Fibroblast of peridontal ligament (primary cell): ENCODE measurements around the gene TMPRSS2.

Experiments used
- DNase-seq: peaks from one replicate; pipeline ENCODE4 v3.0.0-alpha.2; 2010; ENCODE audit errors: extremely low read depth

TMPRSS2 gene

GRCh38 chr21:41481191-41481590 is 26.8 kb downstream of the TMPRSS2 start:
- DNase-seq, result no peak

GRCh38 chr21:41480086-41480690 is 27.8 kb downstream of the TMPRSS2 start:
- DNase-seq, result no peak

- DNase-seq, result no peak
Measured at GRCh38 chr21:41479686-41480085, 28.3 kb downstream of the TMPRSS2 start.

- DNase-seq, result no peak
Measured at GRCh38 chr21:41478319-41479177, 29.4 kb downstream of the TMPRSS2 start.

GRCh38 chr21:41477641-41478318 is 30.2 kb downstream of the TMPRSS2 start:
- no peak for DNase-seq

GRCh38 chr21:41475714-41476420 is 32.1 kb downstream of the TMPRSS2 start:
- no peak for DNase-seq

- no peak for DNase-seq
Measured at GRCh38 chr21:41472753-41473548, 35.0 kb downstream of the TMPRSS2 start.

- no peak for DNase-seq
Measured at GRCh38 chr21:41470054-41470453, 37.9 kb downstream of the TMPRSS2 start.

- DNase-seq, result no peak
Measured at GRCh38 chr21:41466024-41466820, 41.7 kb downstream of the TMPRSS2 start.

- no peak for DNase-seq
Measured at GRCh38 chr21:41465176-41465781, 42.7 kb downstream of the TMPRSS2 start.

GRCh38 chr21:41460578-41461527 is 47.1 kb downstream of the TMPRSS2 start:
- DNase-seq, result peak; percentile 70

- DNase-seq, result no peak
Measured at GRCh38 chr21:41459884-41460534, 47.9 kb downstream of the TMPRSS2 start.

- no peak for DNase-seq
Measured at GRCh38 chr21:41458559-41458958, 49.4 kb downstream of the TMPRSS2 start.

GRCh38 chr21:41458121-41458520 is 49.8 kb downstream of the TMPRSS2 start:
- DNase-seq, result no peak

- DNase-seq, result no peak
Measured at GRCh38 chr21:41453761-41454160, 54.2 kb downstream of the TMPRSS2 start.

GRCh38 chr21:41453198-41453597 is 54.8 kb downstream of the TMPRSS2 start:
- DNase-seq, result no peak

- no peak for DNase-seq
Measured at GRCh38 chr21:41451753-41452676, 55.9 kb downstream of the TMPRSS2 start.
